ENCODE measurements around the gene RNF13. TPM values are rescaled to one million over a fixed set of nuclear protein-coding genes. Genes with fewer than 3 reads are reported as not detected.
A peak's percentile ranks its signal among the peaks of the same experiment; 100 is the strongest.

Gene RNF13, protein sequence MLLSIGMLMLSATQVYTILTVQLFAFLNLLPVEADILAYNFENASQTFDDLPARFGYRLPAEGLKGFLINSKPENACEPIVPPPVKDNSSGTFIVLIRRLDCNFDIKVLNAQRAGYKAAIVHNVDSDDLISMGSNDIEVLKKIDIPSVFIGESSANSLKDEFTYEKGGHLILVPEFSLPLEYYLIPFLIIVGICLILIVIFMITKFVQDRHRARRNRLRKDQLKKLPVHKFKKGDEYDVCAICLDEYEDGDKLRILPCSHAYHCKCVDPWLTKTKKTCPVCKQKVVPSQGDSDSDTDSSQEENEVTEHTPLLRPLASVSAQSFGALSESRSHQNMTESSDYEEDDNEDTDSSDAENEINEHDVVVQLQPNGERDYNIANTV
- polyA plus RNA-seq (2012; ENCODE audit: insufficient read length, low read depth) = 19.8 TPM

DNA sequence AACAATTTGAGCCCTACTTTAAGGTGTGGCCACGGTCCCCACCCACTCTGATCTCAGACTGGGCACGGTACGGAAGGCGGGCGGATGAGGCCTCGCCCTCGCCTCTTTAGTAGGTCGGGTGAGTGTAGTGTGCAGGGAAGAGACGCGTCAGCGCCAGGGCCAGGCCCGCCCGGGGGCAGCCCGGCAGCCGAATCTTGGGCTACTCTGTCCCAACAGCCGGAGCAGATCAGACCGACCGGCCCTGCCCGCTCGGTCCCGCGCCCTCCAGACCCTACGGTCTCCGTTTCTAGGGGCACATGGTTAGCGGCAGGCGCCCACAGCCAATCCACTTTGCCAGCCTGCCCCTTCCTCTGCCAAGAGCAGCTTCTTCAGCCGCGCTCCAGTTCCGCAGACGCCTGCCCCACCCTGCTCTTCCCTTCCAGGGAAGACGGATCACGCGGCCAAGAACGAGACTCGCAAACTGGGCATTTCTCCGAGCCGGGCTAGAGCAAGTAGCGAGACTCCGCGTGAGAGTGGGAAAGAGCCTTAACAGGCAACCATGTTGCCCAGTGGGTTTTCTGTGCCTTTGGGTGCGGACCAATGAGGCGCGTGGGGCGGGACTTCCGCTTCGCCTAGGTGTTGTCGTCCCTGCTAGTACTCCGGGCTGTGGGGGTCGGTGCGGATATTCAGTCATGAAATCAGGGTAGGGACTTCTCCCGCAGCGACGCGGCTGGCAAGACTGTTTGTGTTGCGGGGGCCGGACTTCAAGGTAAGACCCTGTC lies at the start of gene RNF13:
RNF13 (plus strand) TSS at position 610 of the 761 bp plus-strand sequence. CDS start 32,812 bp downstream, outside the sequence.
- TF ChIP-seq, protein P1, sequence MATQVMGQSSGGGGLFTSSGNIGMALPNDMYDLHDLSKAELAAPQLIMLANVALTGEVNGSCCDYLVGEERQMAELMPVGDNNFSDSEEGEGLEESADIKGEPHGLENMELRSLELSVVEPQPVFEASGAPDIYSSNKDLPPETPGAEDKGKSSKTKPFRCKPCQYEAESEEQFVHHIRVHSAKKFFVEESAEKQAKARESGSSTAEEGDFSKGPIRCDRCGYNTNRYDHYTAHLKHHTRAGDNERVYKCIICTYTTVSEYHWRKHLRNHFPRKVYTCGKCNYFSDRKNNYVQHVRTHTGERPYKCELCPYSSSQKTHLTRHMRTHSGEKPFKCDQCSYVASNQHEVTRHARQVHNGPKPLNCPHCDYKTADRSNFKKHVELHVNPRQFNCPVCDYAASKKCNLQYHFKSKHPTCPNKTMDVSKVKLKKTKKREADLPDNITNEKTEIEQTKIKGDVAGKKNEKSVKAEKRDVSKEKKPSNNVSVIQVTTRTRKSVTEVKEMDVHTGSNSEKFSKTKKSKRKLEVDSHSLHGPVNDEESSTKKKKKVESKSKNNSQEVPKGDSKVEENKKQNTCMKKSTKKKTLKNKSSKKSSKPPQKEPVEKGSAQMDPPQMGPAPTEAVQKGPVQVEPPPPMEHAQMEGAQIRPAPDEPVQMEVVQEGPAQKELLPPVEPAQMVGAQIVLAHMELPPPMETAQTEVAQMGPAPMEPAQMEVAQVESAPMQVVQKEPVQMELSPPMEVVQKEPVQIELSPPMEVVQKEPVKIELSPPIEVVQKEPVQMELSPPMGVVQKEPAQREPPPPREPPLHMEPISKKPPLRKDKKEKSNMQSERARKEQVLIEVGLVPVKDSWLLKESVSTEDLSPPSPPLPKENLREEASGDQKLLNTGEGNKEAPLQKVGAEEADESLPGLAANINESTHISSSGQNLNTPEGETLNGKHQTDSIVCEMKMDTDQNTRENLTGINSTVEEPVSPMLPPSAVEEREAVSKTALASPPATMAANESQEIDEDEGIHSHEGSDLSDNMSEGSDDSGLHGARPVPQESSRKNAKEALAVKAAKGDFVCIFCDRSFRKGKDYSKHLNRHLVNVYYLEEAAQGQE (IDR thresholded peaks at IDR 0.05; ENCODE audit: insufficient read depth in 1 of 2, low read depth in 2 of 2, low read length in 2 of 2) = peak in 1 of 2 experiments; percentile 30; a peak in 1 of 4 replicates
- TF ChIP-seq SIN3A (IDR thresholded peaks at IDR 0.05; ENCODE audit: borderline replicate concordance, insufficient read depth, low read length) (peak; percentile 14; the same call in 1 of the 2 replicates), TAF1 (IDR thresholded peaks at IDR 0.05; ENCODE audit: borderline replicate concordance, insufficient read depth, low read length) (peak; percentile 65; the same call in 1 of the 2 replicates), POLR2AphosphoS5 (IDR thresholded peaks at IDR 0.05; ENCODE audit: low read depth, low read length) (peak; percentile 85), FOXP2 (optimal IDR thresholded peaks at IDR 0.05; ENCODE audit: borderline replicate concordance, extremely low read depth, extremely low read length, insufficient read depth) (peak; percentile 46)

DNA sequence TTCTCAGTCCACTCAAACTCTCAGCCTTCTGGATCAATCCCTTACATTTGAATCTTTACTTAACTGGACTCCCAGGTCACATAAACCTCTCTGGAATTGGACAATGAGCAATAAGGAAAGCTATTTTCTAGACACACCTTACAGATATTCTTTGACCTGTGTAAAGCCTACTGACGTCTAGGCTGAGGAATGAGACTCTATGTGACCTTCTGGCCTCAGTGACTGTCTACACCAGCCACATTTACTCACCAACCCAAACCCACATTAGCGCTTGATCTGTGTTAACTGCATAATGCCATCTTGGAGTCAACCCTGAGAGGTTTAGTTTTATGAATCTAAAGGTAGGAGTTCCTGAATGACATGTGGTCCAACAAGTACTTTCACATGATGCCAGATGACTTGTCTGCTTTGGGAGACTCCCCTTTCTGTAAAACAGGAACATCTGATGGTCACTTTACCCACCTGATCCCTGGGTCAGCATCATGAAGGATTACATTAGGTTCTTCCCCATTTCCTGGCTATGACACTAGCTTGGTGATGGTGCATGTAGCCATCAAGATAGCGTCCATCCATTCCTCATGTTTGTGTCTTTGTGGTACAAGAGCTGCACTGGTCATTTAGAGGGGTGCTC lies 49.3 kb upstream of the RNF13 start:
- TF ChIP-seq TAF1 (IDR thresholded peaks at IDR 0.05; ENCODE audit: borderline replicate concordance, insufficient read depth, low read length) (no peak), SIN3A (IDR thresholded peaks at IDR 0.05; ENCODE audit: borderline replicate concordance, insufficient read depth, low read length) (no peak), FOXP2 (optimal IDR thresholded peaks at IDR 0.05; ENCODE audit: borderline replicate concordance, extremely low read depth, extremely low read length, insufficient read depth) (no peak), POLR2AphosphoS5 (IDR thresholded peaks at IDR 0.05; ENCODE audit: low read depth, low read length) (no peak)
- TF ChIP-seq, protein P1 (IDR thresholded peaks at IDR 0.05; ENCODE audit: insufficient read depth in 1 of 2, low read depth in 2 of 2, low read length in 2 of 2) = no peak

DNA sequence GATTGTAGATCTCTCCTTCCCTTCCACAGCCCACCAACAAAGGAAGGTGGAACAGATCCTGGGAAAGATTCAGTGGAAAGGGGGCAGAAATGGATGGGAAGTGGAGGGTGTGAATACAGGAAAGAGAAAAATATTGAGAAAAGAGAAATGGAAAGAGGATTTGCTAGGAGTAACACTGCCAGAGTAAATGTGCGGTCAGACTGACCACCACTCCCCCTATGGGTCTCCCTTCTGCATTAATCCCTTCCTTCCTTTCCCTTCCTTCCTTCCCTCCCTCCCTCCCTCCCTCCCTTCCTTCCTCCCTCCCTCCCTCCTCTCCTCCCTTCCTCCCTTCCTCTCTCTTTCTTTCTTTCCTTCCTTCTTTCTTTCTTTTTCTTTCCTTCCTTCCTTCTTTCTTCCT lies 48.7 kb upstream of the RNF13 start:
- no peak for TF ChIP-seq TAF1 (IDR thresholded peaks at IDR 0.05; ENCODE audit: borderline replicate concordance, insufficient read depth, low read length)
- TF ChIP-seq POLR2AphosphoS5 (IDR thresholded peaks at IDR 0.05; ENCODE audit: low read depth, low read length) = no peak
- TF ChIP-seq, protein P1 (IDR thresholded peaks at IDR 0.05; ENCODE audit: insufficient read depth in 1 of 2, low read depth in 2 of 2, low read length in 2 of 2) = no peak
- no peak for TF ChIP-seq SIN3A (IDR thresholded peaks at IDR 0.05; ENCODE audit: borderline replicate concordance, insufficient read depth, low read length)
- no peak for TF ChIP-seq FOXP2 (optimal IDR thresholded peaks at IDR 0.05; ENCODE audit: borderline replicate concordance, extremely low read depth, extremely low read length, insufficient read depth)

DNA sequence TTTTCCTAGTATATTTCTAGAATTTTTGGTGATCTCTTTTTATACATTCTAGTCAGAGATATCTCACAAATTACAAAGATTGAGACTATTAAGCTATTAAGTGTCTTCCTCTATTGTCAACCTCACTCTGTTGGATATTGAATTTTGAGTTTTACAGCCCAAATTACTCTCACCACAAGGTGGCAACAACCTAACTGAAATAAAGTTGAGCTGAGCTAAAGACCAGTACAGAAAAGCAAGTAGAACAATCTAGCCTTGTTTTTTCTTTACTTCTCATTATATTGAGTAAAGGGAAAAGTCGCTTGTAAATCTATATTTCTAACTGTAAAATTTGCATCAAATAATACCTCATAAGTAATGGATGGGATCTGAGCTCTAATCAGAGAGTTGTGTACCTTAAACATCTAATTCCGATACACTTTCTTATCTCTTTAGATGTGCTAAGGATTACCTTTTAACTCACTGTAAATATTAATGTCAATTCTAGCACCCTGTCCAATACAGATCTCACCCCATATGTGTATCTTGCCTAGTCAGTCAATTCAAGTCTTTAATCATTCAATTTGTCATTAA lies 47.2 kb upstream of the RNF13 start:
- TF ChIP-seq, protein P1 (IDR thresholded peaks at IDR 0.05; ENCODE audit: insufficient read depth in 1 of 2, low read depth in 2 of 2, low read length in 2 of 2) = no peak
- no peak for TF ChIP-seq POLR2AphosphoS5 (IDR thresholded peaks at IDR 0.05; ENCODE audit: low read depth, low read length)
- TF ChIP-seq SIN3A (IDR thresholded peaks at IDR 0.05; ENCODE audit: borderline replicate concordance, insufficient read depth, low read length) = no peak
- no peak for TF ChIP-seq TAF1 (IDR thresholded peaks at IDR 0.05; ENCODE audit: borderline replicate concordance, insufficient read depth, low read length)
- no peak for TF ChIP-seq FOXP2 (optimal IDR thresholded peaks at IDR 0.05; ENCODE audit: borderline replicate concordance, extremely low read depth, extremely low read length, insufficient read depth)
